HEK293 (cell line): Measurements from ENCODE around the gene DRAP1.
A peak's percentile ranks its signal among the peaks of the same experiment; 100 is the strongest.

Source experiments
- GLIS2 ChIP-seq: fragments of 450-650 bp; formaldehyde crosslinking; IDR thresholded peaks from 2 replicates; pipeline ENCODE4 v1.5.1; 2016; ENCODE audit warnings: missing biosample characterization, missing genetic modification characterization
- KLF9 ChIP-seq: fragments of 450-650 bp; formaldehyde crosslinking; IDR thresholded peaks from 2 replicates; pipeline ENCODE4 v1.5.1; 2016; ENCODE audit warnings: missing biosample characterization, missing genetic modification characterization, low read depth
- MEIS1 ChIP-seq: sonication (generic); formaldehyde crosslinking; IDR thresholded peaks from 2 replicates; pipeline ENCODE4 v1.8.1; 2022; ENCODE audit warnings: missing genetic modification reagents, mild to moderate bottlenecking, borderline replicate concordance
- YY2 ChIP-seq: fragments of 450-650 bp; formaldehyde crosslinking; IDR thresholded peaks from 2 replicates; pipeline ENCODE4 v1.5.1; 2016; ENCODE audit warnings: missing biosample characterization, missing genetic modification characterization
- ZBTB48 ChIP-seq: fragments of 450-650 bp; formaldehyde crosslinking; IDR thresholded peaks from 2 replicates; pipeline ENCODE4 v1.5.1; 2016; ENCODE audit warnings: missing biosample characterization, missing genetic modification characterization
- ZBTB8A ChIP-seq: fragments of 450-650 bp; formaldehyde crosslinking; IDR thresholded peaks from 2 replicates; pipeline ENCODE4 v1.5.1; 2016; ENCODE audit warnings: missing biosample characterization, missing genetic modification characterization
- ZFP41 ChIP-seq: fragments of 450-650 bp; formaldehyde crosslinking; IDR thresholded peaks from 2 replicates; pipeline ENCODE4 v1.5.1; 2016; ENCODE audit warnings: missing biosample characterization, missing genetic modification characterization, borderline replicate concordance
- ZNF214 ChIP-seq: fragments of 450-650 bp; formaldehyde crosslinking; IDR thresholded peaks from 2 replicates; pipeline ENCODE4 v1.5.1; 2017; ENCODE audit warnings: missing biosample characterization, mild to moderate bottlenecking, missing genetic modification characterization, borderline replicate concordance
- ZNF266 ChIP-seq: fragments of 450-650 bp; formaldehyde crosslinking; IDR thresholded peaks from 2 replicates; pipeline ENCODE4 v1.5.1; 2016; ENCODE audit warnings: missing biosample characterization, missing genetic modification characterization, low read depth
- ZNF514 ChIP-seq: fragments of 450-650 bp; formaldehyde crosslinking; IDR thresholded peaks from 2 replicates; pipeline ENCODE4 v1.5.1; 2016; ENCODE audit warnings: missing biosample characterization, missing genetic modification characterization
- ZNF571 ChIP-seq: fragments of 450-650 bp; formaldehyde crosslinking; IDR thresholded peaks from 2 replicates; pipeline ENCODE4 v1.5.0; 2017; ENCODE audit warnings: missing biosample characterization, missing genetic modification characterization
- ZNF777 ChIP-seq: fragments of 450-650 bp; formaldehyde crosslinking; IDR thresholded peaks from 2 replicates; pipeline ENCODE4 v1.5.1; 2017; ENCODE audit warnings: missing biosample characterization, missing genetic modification characterization, borderline replicate concordance
- ZNF837 ChIP-seq: fragments of 450-650 bp; formaldehyde crosslinking; IDR thresholded peaks from 2 replicates; pipeline ENCODE4 v1.5.1; 2016; ENCODE audit warnings: missing biosample characterization, missing genetic modification characterization
- TF ChIP-seq, protein P1 (sequence below): fragments of 450-650 bp; formaldehyde crosslinking; IDR thresholded peaks from 2 replicates; pipeline ENCODE4 v1.5.0; 2017; ENCODE audit warnings: missing biosample characterization, missing genetic modification characterization, borderline replicate concordance
- TF ChIP-seq, protein P2 (sequence below): fragments of 450-650 bp; formaldehyde crosslinking; IDR thresholded peaks from 2 replicates; pipeline ENCODE4 v1.5.1; 2016; ENCODE audit warnings: missing biosample characterization, missing genetic modification characterization, borderline replicate concordance
- TF ChIP-seq, protein P3 (sequence below): fragments of 450-650 bp; formaldehyde crosslinking; IDR thresholded peaks from 2 replicates; pipeline ENCODE4 v1.5.1; 2016; ENCODE audit warnings: missing biosample characterization, missing genetic modification characterization
- TF ChIP-seq, protein P4 (sequence below): fragments of 450-650 bp; formaldehyde crosslinking; IDR thresholded peaks from 2 replicates; pipeline ENCODE4 v1.5.1; 2016; ENCODE audit warnings: missing biosample characterization, missing genetic modification characterization
- TF ChIP-seq, protein P5 (sequence below): fragments of 450-650 bp; formaldehyde crosslinking; IDR thresholded peaks from 2 replicates; pipeline ENCODE4 v1.5.1; 2017; ENCODE audit warnings: missing biosample characterization, missing genetic modification characterization
- TF ChIP-seq, protein P6 (sequence below): fragments of 450-650 bp; formaldehyde crosslinking; IDR thresholded peaks from 2 replicates; pipeline ENCODE4 v1.5.1; 2016; ENCODE audit warnings: missing biosample characterization, missing genetic modification characterization
- TF ChIP-seq, protein P7 (sequence below): fragments of 450-650 bp; formaldehyde crosslinking; IDR thresholded peaks from 2 replicates; pipeline ENCODE4 v1.5.1; 2016; ENCODE audit warnings: missing biosample characterization, missing genetic modification characterization

Gene DRAP1

DNA sequence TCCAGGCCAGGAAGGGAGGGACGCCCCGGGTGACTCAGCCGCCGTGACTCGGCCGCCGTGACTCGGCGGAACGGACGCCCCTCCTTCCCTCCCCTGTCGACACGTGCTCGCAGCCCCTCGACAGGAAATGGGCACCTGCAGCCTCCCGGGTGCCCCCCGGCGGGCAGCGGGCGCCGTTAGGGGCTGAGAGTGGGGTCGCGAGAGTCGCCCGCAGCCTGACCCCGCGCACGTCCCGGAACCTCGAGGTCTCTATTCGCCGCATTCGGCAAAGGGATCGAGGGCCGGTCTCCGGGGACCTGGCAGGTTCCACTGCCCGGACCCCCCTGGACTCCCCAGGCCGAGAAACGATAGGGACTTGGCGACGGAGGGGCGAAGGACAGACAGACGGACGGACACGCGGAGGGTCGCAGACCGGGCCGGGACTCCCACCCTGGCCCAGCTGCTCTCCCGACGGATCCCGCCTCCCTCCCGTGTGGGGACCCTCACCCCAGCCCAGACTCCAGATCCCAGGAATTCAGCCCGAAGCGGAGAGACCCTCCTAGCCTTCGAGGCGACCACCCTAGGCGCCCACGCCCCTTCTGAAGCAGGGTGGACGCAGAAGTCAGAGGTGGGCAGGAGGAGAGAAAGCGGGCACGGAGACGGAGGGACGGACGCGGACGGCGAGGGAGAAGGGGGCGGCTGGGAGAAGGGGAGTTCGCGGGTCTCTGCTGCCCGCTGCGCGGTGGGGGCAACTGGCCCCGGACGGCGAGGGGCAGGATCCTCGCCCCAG lies 19.7 kb upstream of the DRAP1 start (continued):
- TF ChIP-seq, protein P1, sequence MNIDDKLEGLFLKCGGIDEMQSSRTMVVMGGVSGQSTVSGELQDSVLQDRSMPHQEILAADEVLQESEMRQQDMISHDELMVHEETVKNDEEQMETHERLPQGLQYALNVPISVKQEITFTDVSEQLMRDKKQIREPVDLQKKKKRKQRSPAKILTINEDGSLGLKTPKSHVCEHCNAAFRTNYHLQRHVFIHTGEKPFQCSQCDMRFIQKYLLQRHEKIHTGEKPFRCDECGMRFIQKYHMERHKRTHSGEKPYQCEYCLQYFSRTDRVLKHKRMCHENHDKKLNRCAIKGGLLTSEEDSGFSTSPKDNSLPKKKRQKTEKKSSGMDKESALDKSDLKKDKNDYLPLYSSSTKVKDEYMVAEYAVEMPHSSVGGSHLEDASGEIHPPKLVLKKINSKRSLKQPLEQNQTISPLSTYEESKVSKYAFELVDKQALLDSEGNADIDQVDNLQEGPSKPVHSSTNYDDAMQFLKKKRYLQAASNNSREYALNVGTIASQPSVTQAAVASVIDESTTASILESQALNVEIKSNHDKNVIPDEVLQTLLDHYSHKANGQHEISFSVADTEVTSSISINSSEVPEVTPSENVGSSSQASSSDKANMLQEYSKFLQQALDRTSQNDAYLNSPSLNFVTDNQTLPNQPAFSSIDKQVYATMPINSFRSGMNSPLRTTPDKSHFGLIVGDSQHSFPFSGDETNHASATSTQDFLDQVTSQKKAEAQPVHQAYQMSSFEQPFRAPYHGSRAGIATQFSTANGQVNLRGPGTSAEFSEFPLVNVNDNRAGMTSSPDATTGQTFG (tag by site-specific recombination), result no peak
- TF ChIP-seq YY2 (tag by site-specific recombination) (no peak), ZBTB8A (peak; percentile 99), MEIS1 (no peak), ZBTB48 (no peak; the same call in none of the 2 replicates), GLIS2 (peak; percentile 93), ZNF777 (peak; percentile 25; the same call in 1 of the 2 replicates), ZNF837 (tag by site-specific recombination) (no peak), ZNF214 (tag by site-specific recombination) (no peak), ZNF266 (tag by site-specific recombination) (no peak), ZNF571 (tag by site-specific recombination) (no peak), KLF9 (tag by site-specific recombination) (peak; percentile 44), ZFP41 (no peak), ZNF514 (tag by site-specific recombination) (no peak)
- TF ChIP-seq, protein P2, sequence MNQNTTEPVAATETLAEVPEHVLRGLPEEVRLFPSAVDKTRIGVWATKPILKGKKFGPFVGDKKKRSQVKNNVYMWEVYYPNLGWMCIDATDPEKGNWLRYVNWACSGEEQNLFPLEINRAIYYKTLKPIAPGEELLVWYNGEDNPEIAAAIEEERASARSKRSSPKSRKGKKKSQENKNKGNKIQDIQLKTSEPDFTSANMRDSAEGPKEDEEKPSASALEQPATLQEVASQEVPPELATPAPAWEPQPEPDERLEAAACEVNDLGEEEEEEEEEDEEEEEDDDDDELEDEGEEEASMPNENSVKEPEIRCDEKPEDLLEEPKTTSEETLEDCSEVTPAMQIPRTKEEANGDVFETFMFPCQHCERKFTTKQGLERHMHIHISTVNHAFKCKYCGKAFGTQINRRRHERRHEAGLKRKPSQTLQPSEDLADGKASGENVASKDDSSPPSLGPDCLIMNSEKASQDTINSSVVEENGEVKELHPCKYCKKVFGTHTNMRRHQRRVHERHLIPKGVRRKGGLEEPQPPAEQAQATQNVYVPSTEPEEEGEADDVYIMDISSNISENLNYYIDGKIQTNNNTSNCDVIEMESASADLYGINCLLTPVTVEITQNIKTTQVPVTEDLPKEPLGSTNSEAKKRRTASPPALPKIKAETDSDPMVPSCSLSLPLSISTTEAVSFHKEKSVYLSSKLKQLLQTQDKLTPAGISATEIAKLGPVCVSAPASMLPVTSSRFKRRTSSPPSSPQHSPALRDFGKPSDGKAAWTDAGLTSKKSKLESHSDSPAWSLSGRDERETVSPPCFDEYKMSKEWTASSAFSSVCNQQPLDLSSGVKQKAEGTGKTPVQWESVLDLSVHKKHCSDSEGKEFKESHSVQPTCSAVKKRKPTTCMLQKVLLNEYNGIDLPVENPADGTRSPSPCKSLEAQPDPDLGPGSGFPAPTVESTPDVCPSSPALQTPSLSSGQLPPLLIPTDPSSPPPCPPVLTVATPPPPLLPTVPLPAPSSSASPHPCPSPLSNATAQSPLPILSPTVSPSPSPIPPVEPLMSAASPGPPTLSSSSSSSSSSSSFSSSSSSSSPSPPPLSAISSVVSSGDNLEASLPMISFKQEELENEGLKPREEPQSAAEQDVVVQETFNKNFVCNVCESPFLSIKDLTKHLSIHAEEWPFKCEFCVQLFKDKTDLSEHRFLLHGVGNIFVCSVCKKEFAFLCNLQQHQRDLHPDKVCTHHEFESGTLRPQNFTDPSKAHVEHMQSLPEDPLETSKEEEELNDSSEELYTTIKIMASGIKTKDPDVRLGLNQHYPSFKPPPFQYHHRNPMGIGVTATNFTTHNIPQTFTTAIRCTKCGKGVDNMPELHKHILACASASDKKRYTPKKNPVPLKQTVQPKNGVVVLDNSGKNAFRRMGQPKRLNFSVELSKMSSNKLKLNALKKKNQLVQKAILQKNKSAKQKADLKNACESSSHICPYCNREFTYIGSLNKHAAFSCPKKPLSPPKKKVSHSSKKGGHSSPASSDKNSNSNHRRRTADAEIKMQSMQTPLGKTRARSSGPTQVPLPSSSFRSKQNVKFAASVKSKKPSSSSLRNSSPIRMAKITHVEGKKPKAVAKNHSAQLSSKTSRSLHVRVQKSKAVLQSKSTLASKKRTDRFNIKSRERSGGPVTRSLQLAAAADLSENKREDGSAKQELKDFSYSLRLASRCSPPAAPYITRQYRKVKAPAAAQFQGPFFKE (tag by site-specific recombination), result no peak
- TF ChIP-seq, protein P3, sequence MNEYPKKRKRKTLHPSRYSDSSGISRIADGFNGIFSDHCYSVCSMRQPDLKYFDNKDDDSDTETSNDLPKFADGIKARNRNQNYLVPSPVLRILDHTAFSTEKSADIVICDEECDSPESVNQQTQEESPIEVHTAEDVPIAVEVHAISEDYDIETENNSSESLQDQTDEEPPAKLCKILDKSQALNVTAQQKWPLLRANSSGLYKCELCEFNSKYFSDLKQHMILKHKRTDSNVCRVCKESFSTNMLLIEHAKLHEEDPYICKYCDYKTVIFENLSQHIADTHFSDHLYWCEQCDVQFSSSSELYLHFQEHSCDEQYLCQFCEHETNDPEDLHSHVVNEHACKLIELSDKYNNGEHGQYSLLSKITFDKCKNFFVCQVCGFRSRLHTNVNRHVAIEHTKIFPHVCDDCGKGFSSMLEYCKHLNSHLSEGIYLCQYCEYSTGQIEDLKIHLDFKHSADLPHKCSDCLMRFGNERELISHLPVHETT, result no peak
- TF ChIP-seq, protein P4, sequence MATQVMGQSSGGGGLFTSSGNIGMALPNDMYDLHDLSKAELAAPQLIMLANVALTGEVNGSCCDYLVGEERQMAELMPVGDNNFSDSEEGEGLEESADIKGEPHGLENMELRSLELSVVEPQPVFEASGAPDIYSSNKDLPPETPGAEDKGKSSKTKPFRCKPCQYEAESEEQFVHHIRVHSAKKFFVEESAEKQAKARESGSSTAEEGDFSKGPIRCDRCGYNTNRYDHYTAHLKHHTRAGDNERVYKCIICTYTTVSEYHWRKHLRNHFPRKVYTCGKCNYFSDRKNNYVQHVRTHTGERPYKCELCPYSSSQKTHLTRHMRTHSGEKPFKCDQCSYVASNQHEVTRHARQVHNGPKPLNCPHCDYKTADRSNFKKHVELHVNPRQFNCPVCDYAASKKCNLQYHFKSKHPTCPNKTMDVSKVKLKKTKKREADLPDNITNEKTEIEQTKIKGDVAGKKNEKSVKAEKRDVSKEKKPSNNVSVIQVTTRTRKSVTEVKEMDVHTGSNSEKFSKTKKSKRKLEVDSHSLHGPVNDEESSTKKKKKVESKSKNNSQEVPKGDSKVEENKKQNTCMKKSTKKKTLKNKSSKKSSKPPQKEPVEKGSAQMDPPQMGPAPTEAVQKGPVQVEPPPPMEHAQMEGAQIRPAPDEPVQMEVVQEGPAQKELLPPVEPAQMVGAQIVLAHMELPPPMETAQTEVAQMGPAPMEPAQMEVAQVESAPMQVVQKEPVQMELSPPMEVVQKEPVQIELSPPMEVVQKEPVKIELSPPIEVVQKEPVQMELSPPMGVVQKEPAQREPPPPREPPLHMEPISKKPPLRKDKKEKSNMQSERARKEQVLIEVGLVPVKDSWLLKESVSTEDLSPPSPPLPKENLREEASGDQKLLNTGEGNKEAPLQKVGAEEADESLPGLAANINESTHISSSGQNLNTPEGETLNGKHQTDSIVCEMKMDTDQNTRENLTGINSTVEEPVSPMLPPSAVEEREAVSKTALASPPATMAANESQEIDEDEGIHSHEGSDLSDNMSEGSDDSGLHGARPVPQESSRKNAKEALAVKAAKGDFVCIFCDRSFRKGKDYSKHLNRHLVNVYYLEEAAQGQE (tag by site-specific recombination), result no peak
- TF ChIP-seq, protein P5, sequence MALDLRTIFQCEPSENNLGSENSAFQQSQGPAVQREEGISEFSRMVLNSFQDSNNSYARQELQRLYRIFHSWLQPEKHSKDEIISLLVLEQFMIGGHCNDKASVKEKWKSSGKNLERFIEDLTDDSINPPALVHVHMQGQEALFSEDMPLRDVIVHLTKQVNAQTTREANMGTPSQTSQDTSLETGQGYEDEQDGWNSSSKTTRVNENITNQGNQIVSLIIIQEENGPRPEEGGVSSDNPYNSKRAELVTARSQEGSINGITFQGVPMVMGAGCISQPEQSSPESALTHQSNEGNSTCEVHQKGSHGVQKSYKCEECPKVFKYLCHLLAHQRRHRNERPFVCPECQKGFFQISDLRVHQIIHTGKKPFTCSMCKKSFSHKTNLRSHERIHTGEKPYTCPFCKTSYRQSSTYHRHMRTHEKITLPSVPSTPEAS (tag by site-specific recombination), result no peak
- TF ChIP-seq, protein P6, sequence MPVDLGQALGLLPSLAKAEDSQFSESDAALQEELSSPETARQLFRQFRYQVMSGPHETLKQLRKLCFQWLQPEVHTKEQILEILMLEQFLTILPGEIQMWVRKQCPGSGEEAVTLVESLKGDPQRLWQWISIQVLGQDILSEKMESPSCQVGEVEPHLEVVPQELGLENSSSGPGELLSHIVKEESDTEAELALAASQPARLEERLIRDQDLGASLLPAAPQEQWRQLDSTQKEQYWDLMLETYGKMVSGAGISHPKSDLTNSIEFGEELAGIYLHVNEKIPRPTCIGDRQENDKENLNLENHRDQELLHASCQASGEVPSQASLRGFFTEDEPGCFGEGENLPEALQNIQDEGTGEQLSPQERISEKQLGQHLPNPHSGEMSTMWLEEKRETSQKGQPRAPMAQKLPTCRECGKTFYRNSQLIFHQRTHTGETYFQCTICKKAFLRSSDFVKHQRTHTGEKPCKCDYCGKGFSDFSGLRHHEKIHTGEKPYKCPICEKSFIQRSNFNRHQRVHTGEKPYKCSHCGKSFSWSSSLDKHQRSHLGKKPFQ (tag by site-specific recombination), result no peak
- TF ChIP-seq, protein P7, sequence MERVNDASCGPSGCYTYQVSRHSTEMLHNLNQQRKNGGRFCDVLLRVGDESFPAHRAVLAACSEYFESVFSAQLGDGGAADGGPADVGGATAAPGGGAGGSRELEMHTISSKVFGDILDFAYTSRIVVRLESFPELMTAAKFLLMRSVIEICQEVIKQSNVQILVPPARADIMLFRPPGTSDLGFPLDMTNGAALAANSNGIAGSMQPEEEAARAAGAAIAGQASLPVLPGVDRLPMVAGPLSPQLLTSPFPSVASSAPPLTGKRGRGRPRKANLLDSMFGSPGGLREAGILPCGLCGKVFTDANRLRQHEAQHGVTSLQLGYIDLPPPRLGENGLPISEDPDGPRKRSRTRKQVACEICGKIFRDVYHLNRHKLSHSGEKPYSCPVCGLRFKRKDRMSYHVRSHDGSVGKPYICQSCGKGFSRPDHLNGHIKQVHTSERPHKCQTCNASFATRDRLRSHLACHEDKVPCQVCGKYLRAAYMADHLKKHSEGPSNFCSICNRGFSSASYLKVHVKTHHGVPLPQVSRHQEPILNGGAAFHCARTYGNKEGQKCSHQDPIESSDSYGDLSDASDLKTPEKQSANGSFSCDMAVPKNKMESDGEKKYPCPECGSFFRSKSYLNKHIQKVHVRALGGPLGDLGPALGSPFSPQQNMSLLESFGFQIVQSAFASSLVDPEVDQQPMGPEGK, result peak; percentile 44; the same call in 1 of the 2 replicates
